H1 (cell line): Measurements from ENCODE around the gene RNF5.

Source experiments
- BRCA1 ChIP-seq: IDR thresholded peaks from 2 replicates; pipeline ENCODE4 v1.6.1; 2012; ENCODE audit warnings: low read depth, low read length, improper control_type of control experiment
- CTCF ChIP-seq, 3 experiments: IDR thresholded peaks; 1 replicate in 2 of 3; 2 replicates in 1 of 3; pipeline versions ENCODE4 v1.5.1 to v1.6.1; 2011; ENCODE audit warnings: low read length in 3 of 3, mild to moderate bottlenecking in 3 of 3, inconsistent platforms in 2 of 3, low read depth in 1 of 3, moderate library complexity in 1 of 3; ENCODE audit not compliant: insufficient read depth in 1 of 3; ENCODE audit errors: control extremely low read depth in 1 of 3
- EZH2 ChIP-seq: fragments of 200-600 bp; sonication (generic); IDR thresholded peaks from 2 replicates; pipeline ENCODE4 v1.7.1; 2012; ENCODE audit warnings: low read depth, mild to moderate bottlenecking, moderate library complexity, low read length, inconsistent platforms; ENCODE audit not compliant: severe bottlenecking
- FOSL1 ChIP-seq: IDR thresholded peaks from 2 replicates; pipeline ENCODE4 v1.6.1; 2011; ENCODE audit warnings: mild to moderate bottlenecking, low read depth, low read length, moderate library complexity; ENCODE audit not compliant: insufficient read depth
- GABPA ChIP-seq: IDR thresholded peaks from 2 replicates; pipeline ENCODE4 v1.6.1; 2011; ENCODE audit warnings: mild to moderate bottlenecking, low read length, moderate library complexity, borderline replicate concordance; ENCODE audit not compliant: insufficient read depth
- HDAC6 ChIP-seq: IDR thresholded peaks from one replicate; pipeline ENCODE4 v1.7.1; 2012; ENCODE audit warnings: low read depth, mild to moderate bottlenecking, inconsistent platforms, low read length, moderate library complexity
- MAX ChIP-seq: IDR thresholded peaks from 2 replicates; pipeline ENCODE4 v1.6.1; 2012; ENCODE audit warnings: inconsistent platforms
- POLR2A ChIP-seq, 2 experiments: IDR thresholded peaks; 1 replicate in 1 of 2; 2 replicates in 1 of 2; pipeline ENCODE4 v1.6.1; 2011; ENCODE audit warnings: low read depth in 2 of 2, low read length in 2 of 2, mild to moderate bottlenecking in 2 of 2; ENCODE audit errors: control extremely low read depth in 1 of 2
- POLR2AphosphoS5 ChIP-seq: IDR thresholded peaks from 2 replicates; pipeline ENCODE4 v1.6.1; 2011; ENCODE audit warnings: low read depth, low read length
- RFX5 ChIP-seq: IDR thresholded peaks from 2 replicates; pipeline ENCODE4 v1.6.1; 2011; ENCODE audit warnings: low read depth, low read length, improper control_type of control experiment, borderline replicate concordance
- SIX5 ChIP-seq: IDR thresholded peaks from 2 replicates; pipeline ENCODE4 v1.6.1; 2011; ENCODE audit warnings: mild to moderate bottlenecking, low read depth, low read length
- TAF1 ChIP-seq: IDR thresholded peaks from 2 replicates; pipeline ENCODE4 v1.6.1; 2011; ENCODE audit warnings: mild to moderate bottlenecking, low read depth, low read length
- TEAD4 ChIP-seq: IDR thresholded peaks from 2 replicates; pipeline ENCODE4 v1.6.1; 2012; ENCODE audit warnings: low read depth, low read length, inconsistent platforms, mixed read lengths
- ZNF274 ChIP-seq: IDR thresholded peaks from 2 replicates; pipeline ENCODE4 v1.7.0; 2012; ENCODE audit warnings: low read length, borderline replicate concordance; ENCODE audit errors: extremely low read depth

GRCh38 chr6:32184084-32184640, 6.0 kb downstream of the RNF5 start, which contains the start of gene AGER:
- TF ChIP-seq GABPA = no peak
- no peak for TF ChIP-seq RFX5
- TF ChIP-seq CTCF (IDR thresholded peaks at IDR 0.05; ENCODE audit: control extremely low read depth in 1 of 3, insufficient read depth in 1 of 3, low read depth in 1 of 3, low read length in 3 of 3) = no peak
- TF ChIP-seq TEAD4 = no peak
- TF ChIP-seq POLR2AphosphoS5 = no peak
- TF ChIP-seq POLR2A (IDR thresholded peaks at IDR 0.05; ENCODE audit: control extremely low read depth in 1 of 2, low read depth in 2 of 2, low read length in 2 of 2) = peak in 1 of 2 experiments; percentile 53; a peak in 1 of 3 replicates
- no peak for TF ChIP-seq HDAC6
- TF ChIP-seq FOSL1 = no peak
- no peak for TF ChIP-seq TAF1
- no peak for TF ChIP-seq BRCA1
- no peak for TF ChIP-seq EZH2
- no peak for TF ChIP-seq MAX
- no peak for TF ChIP-seq ZNF274
- TF ChIP-seq SIX5 = no peak
